GM21717 (cell line): ENCODE results near the gene ADH4.
"Not testable (repeated sequence)": the region's sequence is repeated elsewhere in the genome, so short reads cannot be mapped to it uniquely, and the experiment has no call there.

ENCODE experiments used
- ATAC-seq: cut with Tn5 transposase; IDR thresholded peaks from one replicate; pipeline ENCODE4 v1.9.1; 2021; ENCODE audit warnings: mild to moderate bottlenecking, moderate library complexity; ENCODE audit not compliant: unreplicated experiment

The ADH4 gene

GRCh38 chr4:99135541-99136162, 8.4 kb downstream of the ADH4 start:
- no peak for ATAC-seq

GRCh38 chr4:99134586-99134985, 9.5 kb downstream of the ADH4 start:
- ATAC-seq = no peak

- no peak for ATAC-seq
These were observed 12.7 kb downstream of the ADH4 start for GRCh38 chr4:99131378-99131777.

GRCh38 chr4:99126376-99126775, 17.7 kb downstream of the ADH4 start:
- no peak for ATAC-seq

GRCh38 chr4:99121008-99121407, 23.1 kb downstream of the ADH4 start:
- no peak for ATAC-seq

GRCh38 chr4:99120501-99120900, 23.6 kb downstream of the ADH4 start:
- ATAC-seq = no peak

- no peak for ATAC-seq
These were observed 26.0 kb downstream of the ADH4 start for GRCh38 chr4:99117876-99118693.

GRCh38 chr4:99117122-99117841, 26.8 kb downstream of the ADH4 start:
- not testable (repeated sequence) for ATAC-seq

GRCh38 chr4:99109286-99109685, 34.8 kb downstream of the ADH4 start:
- not testable (repeated sequence) for ATAC-seq

- no peak for ATAC-seq
These were observed 39.9 kb downstream of the ADH4 start for GRCh38 chr4:99104153-99104552.

- no peak for ATAC-seq
These were observed 40.9 kb downstream of the ADH4 start for GRCh38 chr4:99103166-99103565.

- ATAC-seq = no peak
These were observed 41.5 kb downstream of the ADH4 start for GRCh38 chr4:99102634-99103033.

- ATAC-seq = no peak
These were observed 43.2 kb downstream of the ADH4 start for GRCh38 chr4:99100876-99101275.

- ATAC-seq = not testable (repeated sequence)
These were observed 44.3 kb downstream of the ADH4 start for GRCh38 chr4:99099814-99100213.

GRCh38 chr4:99099311-99099710, 44.8 kb downstream of the ADH4 start:
- no peak for ATAC-seq

- not testable (repeated sequence) for ATAC-seq
These were observed 52.3 kb downstream of the ADH4 start for GRCh38 chr4:99091841-99092240.

- no peak for ATAC-seq
These were observed 52.9 kb downstream of the ADH4 start for GRCh38 chr4:99091216-99091575.

GRCh38 chr4:99090481-99091215, 53.4 kb downstream of the ADH4 start:
- no peak for ATAC-seq

- peak; percentile 95 for ATAC-seq
These were observed 55.4 kb downstream of the ADH4 start, which contains the start of gene ADH5 for GRCh38 chr4:99088481-99089365. Gene ADH5 (minus strand): TSS chr4:99088788. CDS start chr4:99088700, 88 bp downstream.

- peak; percentile 20 for ATAC-seq
These were observed 56.1 kb downstream of the ADH4 start for GRCh38 chr4:99088023-99088449.
